ENCODE results near the gene ATP8B3. TPM values are rescaled to one million over a fixed set of nuclear protein-coding genes. Genes with fewer than 3 reads are reported as not detected.

Gene ATP8B3
- total and polyA plus RNA-seq, 10 of the 15 experiments (the other 5 are each of a cell fraction or from before 2014, with no cell fraction given), result 0.13 to 1.7 (median 0.52) TPM

DNA sequence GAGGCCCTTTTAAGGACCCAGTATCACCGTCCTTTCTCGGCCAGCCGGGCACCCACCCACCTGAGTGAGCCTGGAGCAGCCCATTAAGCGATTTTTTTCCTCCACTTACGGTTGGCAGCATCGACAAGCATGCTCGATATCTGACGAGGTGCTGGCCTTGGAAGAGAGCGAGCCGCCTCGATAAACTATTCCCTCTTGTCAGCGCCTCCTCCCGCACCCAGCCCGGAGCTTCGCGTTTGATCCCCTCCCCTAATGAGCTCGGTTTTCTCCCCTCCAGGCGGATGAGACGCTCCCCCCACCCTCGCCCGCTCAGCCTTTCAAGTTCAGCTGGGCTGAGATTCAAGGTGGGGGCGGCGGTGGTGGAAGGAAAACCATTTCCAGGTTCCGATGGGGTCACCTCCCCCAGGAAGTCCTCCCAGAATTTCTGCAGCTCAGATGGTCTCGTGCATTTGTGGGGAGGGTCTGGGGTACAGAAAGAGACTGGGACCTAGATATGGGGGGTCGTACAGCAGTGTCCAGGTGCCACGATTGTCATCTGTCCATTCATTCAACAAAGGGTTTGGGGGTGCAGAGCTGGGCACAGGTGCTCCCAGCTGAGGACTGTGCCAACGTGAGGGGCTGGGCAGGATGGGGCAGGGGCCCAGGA lies 77.6 kb downstream of the ATP8B3 start:
- intact Hi-C loops (cut with micrococcal nuclease; ENCODE audit: unreplicated experiment), result no loop called here
- no peaks in the 10 kb centered on the region for H3K36me3 ChIP-seq (ENCODE audit: control insufficient read depth in 2 of 2, insufficient read depth in 2 of 2, low read length in 1 of 2)
- H3K27ac ChIP-seq (ENCODE audit: control insufficient read depth, insufficient read depth), result no peak overlapping the region
- ATAC-seq (no peak), FAIRE-seq (no peak), DNase-seq (ENCODE audit: low read depth, low spot score) (no peak)
- H3K4me3 ChIP-seq, result no peak overlapping the region
- TF ChIP-seq NRF1 (conservative IDR thresholded peaks at IDR 0.05; ENCODE audit: low read depth, low read length) (no peak), NR2C2 (IDR thresholded peaks at IDR 0.05; ENCODE audit: borderline replicate concordance, control insufficient read depth, insufficient read length, low read depth) (no peak), SREBF2 (IDR thresholded peaks at IDR 0.05; ENCODE audit: low read length) (no peak), TCF3 (IDR thresholded peaks at IDR 0.05; ENCODE audit: borderline replicate concordance, insufficient read depth, low read depth, low read length) (no peak)
- H3K27me3 ChIP-seq (replicated peaks in 1 of 2; ENCODE audit: control insufficient read depth in 2 of 2, insufficient read depth in 2 of 2, low read length in 1 of 2), result no peaks in the 10 kb centered on the region; a peak in 1 of 4 replicates
- no peaks in the 10 kb centered on the region for H3K4me1 ChIP-seq (ENCODE audit: control insufficient read depth, insufficient read depth, low read length)
- no peak overlapping the region for H3K4me2 ChIP-seq (ENCODE audit: control insufficient read depth, insufficient read depth)
- ChIA-PET RAD21 (ENCODE audit: unreplicated experiment) (no interaction called here), SMC1A (ENCODE audit: uncharacterized antibody, unreplicated experiment) (no interaction called here), POLR2A (no interaction called here), CTCF (no interaction called here)
- H2AFZ ChIP-seq (ENCODE audit: control insufficient read depth, low read depth, low read length), result no peak overlapping the region
- H3K79me2 ChIP-seq (ENCODE audit: control insufficient read depth, insufficient read depth, low read length), result no peaks in the 10 kb centered on the region
- no peaks in the 10 kb centered on the region for H3K9me3 ChIP-seq (replicated peaks; ENCODE audit: control insufficient read depth, insufficient read depth, low read length)
- no peak overlapping the region for H3K9ac ChIP-seq (ENCODE audit: control insufficient read depth, insufficient read depth, low read length)
- no peaks in the 10 kb centered on the region for H4K20me1 ChIP-seq (ENCODE audit: control insufficient read depth, insufficient read depth)
- 40% methylated on average over 27 of the region's 28 CpGs for WGBS (ENCODE audit: insufficient coverage, insufficient replicate concordance, low lambda C conversion rate, missing lambda C conversion rate)
- BruUV-seq (replicated peaks), result no TSS peak
- in situ Hi-C loops (cut with MboI), result no loop called here

MicroRNAs within 50 kb of the gene (microRNA counts, 767-probe panel; counts per million panel counts)
- 1,438 counts per million, percentile 53 among the panel's probes with 10 or more counts for microRNA hsa-miR-1909-3p

Small RNAs within 50 kb of the gene (microRNA-seq; reads per million reads assigned to microRNA genes)
- 4.3 reads per million, percentile 26 among the genes with 10 or more reads in this experiment for gene MIR1909

Other genes with a start within 250 kb of the ATP8B3 start
Only the 7 nearest of the 13 such genes appear.
- gene ONECUT3, start 58.8 kb downstream of the ATP8B3 start, total RNA-seq (2014; rRNA removed), result not detected in 2 replicates
- not detected in 2 replicates for gene ONECUT3, start 58.8 kb downstream of the ATP8B3 start, total RNA-seq (2014; rRNA removed; fragmentation: Illumina TruSeq; extraction: Trizol)
- gene ONECUT3, start 58.8 kb downstream of the ATP8B3 start, total RNA-seq (2021), result not detected in 2 replicates
- not detected in 2 replicates for gene ONECUT3, start 58.8 kb downstream of the ATP8B3 start, polyA plus RNA-seq (2011; rRNA removed)
- not detected in 2 replicates for gene ONECUT3, start 58.8 kb downstream of the ATP8B3 start, polyA plus RNA-seq (2014; fragmentation: Illumina TruSeq; extraction: Trizol)
- gene ONECUT3, start 58.8 kb downstream of the ATP8B3 start, polyA plus RNA-seq (2014; fragmentation: Nextera tagmentation; extraction: Ambion mirVana), result not detected
- gene ONECUT3, start 58.8 kb downstream of the ATP8B3 start, polyA plus RNA-seq (2014; rRNA removed), result not detected in 2 replicates
- gene ONECUT3, start 58.8 kb downstream of the ATP8B3 start, polyA plus RNA-seq (2016; fragmentation: Nextera tagmentation; extraction: Ambion mirVana), result not detected
- gene REXO1, start 36.2 kb upstream of the ATP8B3 start, total RNA-seq (2014; rRNA removed), result 5.2 and 11.7 TPM in 2 replicates
- 6.4 and 8.5 TPM in 2 replicates for gene REXO1, start 36.2 kb upstream of the ATP8B3 start, total RNA-seq (2014; rRNA removed; fragmentation: Illumina TruSeq; extraction: Trizol)
- gene REXO1, start 36.2 kb upstream of the ATP8B3 start, total RNA-seq (2021), result 38.1 and 45.2 TPM in 2 replicates
- 2.7 and 9.5 TPM in 2 replicates for gene REXO1, start 36.2 kb upstream of the ATP8B3 start, polyA plus RNA-seq (2011; rRNA removed)
- 4.0 and 8.2 TPM in 2 replicates for gene REXO1, start 36.2 kb upstream of the ATP8B3 start, polyA plus RNA-seq (2014; fragmentation: Illumina TruSeq; extraction: Trizol)
- under 1 TPM; 0.03 to 0.64 TPM for gene REXO1, start 36.2 kb upstream of the ATP8B3 start, polyA plus RNA-seq (2014; fragmentation: Nextera tagmentation; extraction: Ambion mirVana)
- gene REXO1, start 36.2 kb upstream of the ATP8B3 start, polyA plus RNA-seq (2014; rRNA removed), result 31.3 and 38.2 TPM in 2 replicates
- gene REXO1, start 36.2 kb upstream of the ATP8B3 start, polyA plus RNA-seq (2016; fragmentation: Nextera tagmentation; extraction: Ambion mirVana), result 1 to 10 TPM; 3.7 to 8.4 TPM
- gene KLF16, start 51.3 kb upstream of the ATP8B3 start, total RNA-seq (2014; rRNA removed), result 5.4 and 6.2 TPM in 2 replicates
- 2.2 and 2.6 TPM in 2 replicates for gene KLF16, start 51.3 kb upstream of the ATP8B3 start, total RNA-seq (2014; rRNA removed; fragmentation: Illumina TruSeq; extraction: Trizol)
- gene KLF16, start 51.3 kb upstream of the ATP8B3 start, total RNA-seq (2021), result 37.6 and 41.2 TPM in 2 replicates
- gene KLF16, start 51.3 kb upstream of the ATP8B3 start, polyA plus RNA-seq (2011; rRNA removed), result 0.89 and 1.6 TPM in 2 replicates
- 0.57 and 2.6 TPM in 2 replicates for gene KLF16, start 51.3 kb upstream of the ATP8B3 start, polyA plus RNA-seq (2014; fragmentation: Illumina TruSeq; extraction: Trizol)
- under 1 TPM; 0.03 to 0.24 TPM for gene KLF16, start 51.3 kb upstream of the ATP8B3 start, polyA plus RNA-seq (2014; fragmentation: Nextera tagmentation; extraction: Ambion mirVana)
- gene KLF16, start 51.3 kb upstream of the ATP8B3 start, polyA plus RNA-seq (2014; rRNA removed), result 13.4 and 13.7 TPM in 2 replicates
- gene KLF16, start 51.3 kb upstream of the ATP8B3 start, polyA plus RNA-seq (2016; fragmentation: Nextera tagmentation; extraction: Ambion mirVana), result 1 to 10 TPM; 2.1 to 2.5 TPM
- gene ABHD17A, start 73.2 kb upstream of the ATP8B3 start, total RNA-seq (2014; rRNA removed), result 109 and 126 TPM in 2 replicates
- gene ABHD17A, start 73.2 kb upstream of the ATP8B3 start, total RNA-seq (2014; rRNA removed; fragmentation: Illumina TruSeq; extraction: Trizol), result 5.6 and 7.0 TPM in 2 replicates
- gene ABHD17A, start 73.2 kb upstream of the ATP8B3 start, total RNA-seq (2021), result 72.6 and 77.6 TPM in 2 replicates
- gene ABHD17A, start 73.2 kb upstream of the ATP8B3 start, polyA plus RNA-seq (2011; rRNA removed), result 7.7 and 25.3 TPM in 2 replicates
- gene ABHD17A, start 73.2 kb upstream of the ATP8B3 start, polyA plus RNA-seq (2014; fragmentation: Illumina TruSeq; extraction: Trizol), result 0.87 and 2.5 TPM in 2 replicates
- gene ABHD17A, start 73.2 kb upstream of the ATP8B3 start, polyA plus RNA-seq (2014; fragmentation: Nextera tagmentation; extraction: Ambion mirVana), result under 1 TPM in 1 of 2 experiments, not detected in 1; 0.13 TPM
- gene ABHD17A, start 73.2 kb upstream of the ATP8B3 start, polyA plus RNA-seq (2014; rRNA removed), result 84.5 and 105 TPM in 2 replicates
- 10 to 100 TPM; 28.8 to 45.7 TPM for gene ABHD17A, start 73.2 kb upstream of the ATP8B3 start, polyA plus RNA-seq (2016; fragmentation: Nextera tagmentation; extraction: Ambion mirVana)
- gene ADAT3, start 93.1 kb upstream of the ATP8B3 start, total RNA-seq (2014; rRNA removed), result 3.8 and 5.6 TPM in 2 replicates
- gene ADAT3, start 93.1 kb upstream of the ATP8B3 start, total RNA-seq (2014; rRNA removed; fragmentation: Illumina TruSeq; extraction: Trizol), result 0.27 TPM in 1 of 2 replicates, not detected in the other
- 11.6 and 11.8 TPM in 2 replicates for gene ADAT3, start 93.1 kb upstream of the ATP8B3 start, total RNA-seq (2021)
- 0.13 and 0.46 TPM in 2 replicates for gene ADAT3, start 93.1 kb upstream of the ATP8B3 start, polyA plus RNA-seq (2011; rRNA removed)
- gene ADAT3, start 93.1 kb upstream of the ATP8B3 start, polyA plus RNA-seq (2014; fragmentation: Illumina TruSeq; extraction: Trizol), result not detected in 2 replicates
- gene ADAT3, start 93.1 kb upstream of the ATP8B3 start, polyA plus RNA-seq (2014; fragmentation: Nextera tagmentation; extraction: Ambion mirVana), result not detected
- gene ADAT3, start 93.1 kb upstream of the ATP8B3 start, polyA plus RNA-seq (2014; rRNA removed), result 11.0 and 13.2 TPM in 2 replicates
- gene ADAT3, start 93.1 kb upstream of the ATP8B3 start, polyA plus RNA-seq (2016; fragmentation: Nextera tagmentation; extraction: Ambion mirVana), result 1 to 10 TPM; 7.7 to 8.9 TPM
- gene SCAMP4, start 93.1 kb upstream of the ATP8B3 start, total RNA-seq (2014; rRNA removed), result 16.9 and 19.3 TPM in 2 replicates
- gene SCAMP4, start 93.1 kb upstream of the ATP8B3 start, total RNA-seq (2014; rRNA removed; fragmentation: Illumina TruSeq; extraction: Trizol), result 6.5 and 7.0 TPM in 2 replicates
- 34.7 and 38.7 TPM in 2 replicates for gene SCAMP4, start 93.1 kb upstream of the ATP8B3 start, total RNA-seq (2021)
- gene SCAMP4, start 93.1 kb upstream of the ATP8B3 start, polyA plus RNA-seq (2011; rRNA removed), result 2.7 and 5.6 TPM in 2 replicates
- 5.1 and 8.7 TPM in 2 replicates for gene SCAMP4, start 93.1 kb upstream of the ATP8B3 start, polyA plus RNA-seq (2014; fragmentation: Illumina TruSeq; extraction: Trizol)
- gene SCAMP4, start 93.1 kb upstream of the ATP8B3 start, polyA plus RNA-seq (2014; fragmentation: Nextera tagmentation; extraction: Ambion mirVana), result 1 to 10 TPM in 1 of 2 experiments, under 1 TPM in 1; 0.63 to 2.3 TPM
- gene SCAMP4, start 93.1 kb upstream of the ATP8B3 start, polyA plus RNA-seq (2014; rRNA removed), result 24.4 and 33.2 TPM in 2 replicates
- gene SCAMP4, start 93.1 kb upstream of the ATP8B3 start, polyA plus RNA-seq (2016; fragmentation: Nextera tagmentation; extraction: Ambion mirVana), result 10 to 100 TPM; 33.8 to 34.4 TPM
- gene CSNK1G2, start 128.9 kb upstream of the ATP8B3 start, total RNA-seq (2014; rRNA removed), result 78.9 and 79.6 TPM in 2 replicates
- 24.6 and 32.5 TPM in 2 replicates for gene CSNK1G2, start 128.9 kb upstream of the ATP8B3 start, total RNA-seq (2014; rRNA removed; fragmentation: Illumina TruSeq; extraction: Trizol)
- gene CSNK1G2, start 128.9 kb upstream of the ATP8B3 start, total RNA-seq (2021), result 67.3 and 71.3 TPM in 2 replicates
- gene CSNK1G2, start 128.9 kb upstream of the ATP8B3 start, polyA plus RNA-seq (2011; rRNA removed), result 25.2 and 54.1 TPM in 2 replicates
- gene CSNK1G2, start 128.9 kb upstream of the ATP8B3 start, polyA plus RNA-seq (2014; fragmentation: Illumina TruSeq; extraction: Trizol), result 3.1 and 17.5 TPM in 2 replicates
- under 1 TPM; 0.64 to 0.84 TPM for gene CSNK1G2, start 128.9 kb upstream of the ATP8B3 start, polyA plus RNA-seq (2014; fragmentation: Nextera tagmentation; extraction: Ambion mirVana)
- gene CSNK1G2, start 128.9 kb upstream of the ATP8B3 start, polyA plus RNA-seq (2014; rRNA removed), result 107 and 109 TPM in 2 replicates
- gene CSNK1G2, start 128.9 kb upstream of the ATP8B3 start, polyA plus RNA-seq (2016; fragmentation: Nextera tagmentation; extraction: Ambion mirVana), result 1 to 10 TPM; 4.6 to 5.6 TPM

Measured in GM12878 (cell line).